Bone marrow (tissue), 2 donors: Measurements from ENCODE around the gene PLA2G5.
"Not testable (repeated sequence)": the region's sequence is repeated elsewhere in the genome, so short reads cannot be mapped to it uniquely, and the experiment has no call there.

ENCODE experiments used
- DNase-seq, 2 donors: peaks; one replicate each; lab custom pipeline; 2025; lab: John Stamatoyannopoulos, UW

PLA2G5 gene

DNA sequence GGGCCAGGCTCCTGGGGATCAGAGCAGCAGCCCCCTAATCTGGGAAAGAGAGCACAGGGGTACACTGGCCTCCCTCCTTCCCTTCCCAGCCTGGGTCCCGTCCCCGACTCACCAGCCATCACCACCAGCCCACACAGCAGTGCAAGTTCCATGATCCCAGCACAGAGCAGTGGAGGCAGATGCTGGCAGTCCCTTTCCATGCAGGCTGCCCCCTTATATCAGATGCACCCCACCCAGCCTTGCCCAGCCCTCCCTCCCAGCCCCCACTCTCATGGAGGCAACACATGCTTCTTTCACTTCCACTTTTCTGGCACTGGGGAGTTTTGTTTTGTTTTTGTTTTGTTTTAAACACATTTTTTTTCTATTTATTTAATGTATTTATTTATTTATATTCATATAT is 49.4 kb downstream of the PLA2G5 start, which contains the start of gene PLA2G2D:
PLA2G2D (minus strand) TSS at position 190 of the 400 bp plus-strand sequence; CDS start at position 152, 38 bp downstream.
- DNase-seq, result no peak

DNA sequence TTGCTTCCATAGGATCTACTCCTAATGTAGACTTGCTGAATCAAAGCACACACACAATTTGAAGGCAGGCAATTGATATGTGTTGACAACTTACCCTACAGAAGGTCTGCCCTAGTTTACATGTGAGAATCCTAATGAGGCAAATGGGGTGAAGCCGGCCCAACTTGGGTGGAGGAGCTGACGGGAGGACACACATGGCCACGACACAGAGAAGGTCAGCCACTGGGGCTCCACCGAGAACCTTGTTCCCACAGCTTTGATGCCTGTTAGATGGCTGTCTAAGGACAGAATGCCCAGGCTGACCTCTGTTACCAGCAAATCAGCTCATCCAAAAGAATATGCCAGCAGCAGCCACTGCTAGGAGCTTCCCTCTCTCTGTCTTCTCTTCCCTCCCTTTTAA is 50.8 kb downstream of the PLA2G5 start:
- no peak for DNase-seq

DNA sequence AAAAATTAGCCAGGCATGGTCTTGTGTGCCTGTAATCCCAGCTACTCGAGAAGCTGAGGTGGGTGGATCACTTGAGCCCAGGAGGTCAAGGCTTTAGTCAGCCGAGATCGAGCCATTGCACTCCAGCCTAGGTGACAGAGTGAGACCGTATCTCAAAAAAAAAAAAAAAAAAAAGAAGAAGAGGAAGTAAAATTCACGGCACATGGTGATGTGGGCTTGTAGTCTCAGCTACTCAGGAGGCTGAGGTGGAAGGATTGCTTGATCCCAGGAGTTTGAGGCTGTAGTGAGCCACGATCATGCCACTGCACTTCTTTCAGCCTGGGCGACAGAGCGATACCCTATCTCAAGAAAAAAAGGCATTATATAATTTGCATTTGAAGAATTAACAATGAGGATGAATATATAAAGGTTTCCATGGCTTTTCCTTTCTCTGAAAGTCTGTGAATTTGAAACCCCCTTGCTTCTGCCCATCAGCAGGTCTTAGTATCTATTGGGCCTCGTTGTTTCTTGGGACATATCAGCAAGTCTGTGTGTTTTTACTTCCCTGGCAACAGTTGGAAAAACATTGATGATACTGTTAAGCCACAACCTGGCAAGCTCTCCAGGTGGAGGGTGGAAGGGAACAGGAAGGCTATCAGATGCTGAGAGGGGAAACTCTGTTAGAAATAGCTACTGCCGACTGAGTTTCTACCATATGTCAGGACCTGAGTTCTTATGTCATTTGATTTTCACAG is 53.9 kb downstream of the PLA2G5 start:
- no peak for DNase-seq

DNA sequence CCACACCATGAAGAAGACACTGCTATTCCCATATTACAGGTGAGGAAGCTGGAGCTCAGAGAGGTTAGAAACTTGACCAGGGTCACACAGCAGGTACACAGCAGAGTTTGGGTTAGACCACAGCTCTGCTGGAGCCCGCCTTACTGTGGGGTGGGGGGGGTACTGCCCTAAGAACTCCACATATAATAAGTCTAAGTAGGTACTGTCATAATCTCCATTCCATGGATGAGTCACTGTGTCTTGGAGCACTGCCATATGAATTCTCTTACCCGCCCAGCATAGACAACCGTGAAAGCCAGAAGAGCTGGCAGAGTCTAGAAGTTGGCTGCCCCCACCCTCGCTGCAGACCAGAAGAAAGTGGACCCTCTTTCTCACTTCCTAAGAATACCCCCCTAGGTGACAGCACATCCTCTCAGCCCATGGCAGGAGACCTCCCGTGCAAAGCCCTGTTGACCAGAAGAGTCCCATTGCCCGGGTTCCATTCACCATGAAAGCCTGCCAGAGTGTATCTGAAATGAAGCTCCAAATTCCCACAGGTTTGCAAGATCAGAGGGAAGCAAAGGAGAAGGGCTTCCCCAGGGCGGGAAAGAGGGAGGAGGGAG is 54.6 kb downstream of the PLA2G5 start:
- no peak for DNase-seq

DNA sequence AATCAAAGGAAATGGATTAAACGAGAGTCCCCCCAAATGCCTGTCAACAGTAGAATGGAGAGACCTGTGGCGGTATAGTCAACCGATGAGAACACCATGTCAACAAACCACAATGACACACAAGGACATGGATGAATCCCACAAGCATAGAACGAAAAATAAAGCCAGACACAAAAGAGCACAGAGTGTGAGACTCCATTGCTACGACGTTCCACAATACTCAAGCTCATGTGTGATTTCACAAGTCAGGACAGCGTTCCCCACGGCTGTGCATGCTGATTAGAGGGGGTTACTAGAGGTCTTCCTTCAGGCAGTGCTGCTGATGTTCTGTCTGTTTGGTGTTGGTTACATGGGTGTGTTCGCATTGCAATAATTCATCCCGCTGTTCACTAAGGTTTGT is 55.1 kb downstream of the PLA2G5 start:
- DNase-seq, result no peak

DNA sequence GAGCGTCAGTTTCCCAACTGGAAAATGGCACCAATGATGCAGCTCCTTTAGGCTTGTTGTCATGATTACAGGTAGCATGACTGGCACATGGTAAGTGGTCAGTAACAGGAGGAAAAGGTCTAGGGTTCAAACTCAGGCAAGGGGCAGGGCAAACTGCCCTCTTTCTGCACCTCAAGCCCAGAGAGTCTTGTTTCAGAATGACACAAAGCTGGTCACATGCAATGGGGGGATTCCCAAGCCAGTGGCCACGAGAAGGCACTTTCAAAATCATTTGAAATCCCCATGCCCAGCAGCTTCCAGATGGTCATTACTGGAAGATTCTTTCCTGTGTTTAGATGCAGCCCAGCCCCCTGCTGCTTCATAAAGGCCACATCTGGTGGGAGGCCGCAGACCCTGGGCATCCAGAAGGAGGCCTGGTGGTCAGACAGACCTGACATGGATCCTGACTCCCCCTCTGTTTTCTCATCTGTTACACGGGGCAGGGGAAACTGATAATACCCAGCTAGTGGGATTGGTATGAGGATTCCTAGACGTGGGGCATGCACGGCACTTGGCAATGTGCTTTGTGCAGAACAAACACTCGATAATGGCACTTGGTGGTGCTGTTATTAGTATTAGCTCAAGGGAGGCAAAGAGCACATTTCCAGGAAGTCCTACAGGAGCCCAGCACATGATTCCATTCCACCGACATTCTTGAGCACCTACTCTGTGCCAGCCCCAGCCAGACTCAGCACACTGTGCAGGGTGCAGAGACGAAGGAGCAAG is 56.2 kb downstream of the PLA2G5 start:
- DNase-seq, result no peak

DNA sequence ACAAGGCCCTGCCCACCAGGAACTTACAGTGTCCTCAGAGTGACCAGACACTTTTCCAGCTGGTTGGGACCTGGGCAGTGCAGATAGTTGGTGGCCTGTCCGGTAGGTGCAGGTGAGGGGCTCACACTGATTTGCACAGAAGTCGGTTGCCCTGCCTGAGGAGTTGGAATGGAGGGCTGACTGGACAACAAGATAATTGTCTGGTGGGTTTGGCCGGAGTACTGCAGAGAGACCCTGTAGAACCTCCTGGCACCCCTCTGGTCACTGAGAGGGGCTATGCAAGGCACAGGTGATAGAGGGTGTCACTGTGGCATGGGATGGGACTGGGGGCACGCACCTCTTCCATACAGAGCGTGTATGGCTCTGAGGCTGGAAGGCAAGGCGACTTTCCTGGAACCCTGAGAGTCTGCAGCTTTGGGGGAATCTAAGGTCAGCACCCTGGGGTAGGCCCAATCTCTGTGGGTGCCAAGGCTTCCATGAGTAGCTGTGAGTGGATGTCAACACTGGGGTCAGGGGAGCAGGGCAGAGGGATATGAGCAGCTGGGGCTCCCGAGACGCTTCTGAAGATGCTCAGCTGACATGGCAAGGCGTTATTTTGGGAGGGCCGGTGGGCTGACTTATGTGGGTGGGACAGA is 56.9 kb downstream of the PLA2G5 start:
- DNase-seq, result no peak

DNA sequence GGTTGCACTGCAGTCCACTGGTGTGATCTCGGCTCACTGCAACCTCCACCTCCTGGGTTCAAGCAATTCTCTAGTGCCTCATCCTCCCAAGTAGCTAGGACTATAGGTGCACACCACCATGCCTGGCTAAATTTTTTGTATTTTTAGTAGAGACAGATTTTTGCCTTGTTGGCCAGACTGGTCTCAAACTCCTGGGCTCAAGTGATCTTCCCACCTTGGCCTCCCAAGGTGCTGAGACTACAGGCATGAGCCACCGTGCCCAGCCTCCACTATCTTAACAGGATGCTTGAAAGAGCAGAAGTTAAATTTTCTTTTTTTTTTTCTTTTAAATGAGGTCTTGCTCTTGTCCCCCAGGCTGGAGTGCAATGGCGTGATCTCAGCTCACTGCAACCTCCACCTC is 60.5 kb downstream of the PLA2G5 start:
- DNase-seq, result not testable (repeated sequence)

DNA sequence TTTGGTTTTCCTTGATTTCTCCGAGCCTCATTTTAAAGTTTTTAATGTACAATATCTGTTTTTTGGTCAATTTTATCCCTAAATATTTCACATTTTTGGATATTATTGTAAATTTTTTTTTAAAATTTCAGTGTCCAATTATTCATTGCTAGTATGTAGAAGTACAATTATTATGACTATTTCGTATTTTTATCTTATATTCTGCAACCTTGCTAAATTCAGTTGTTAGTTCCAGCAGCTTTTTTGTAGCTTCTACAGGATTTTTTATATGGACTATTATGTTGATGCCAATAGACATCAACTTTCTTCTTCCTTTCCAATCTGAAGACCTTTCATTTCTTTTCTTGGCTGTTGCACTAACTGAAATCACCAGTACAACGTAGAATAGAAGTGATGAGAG is 65.0 kb downstream of the PLA2G5 start:
- no peak for DNase-seq

DNA sequence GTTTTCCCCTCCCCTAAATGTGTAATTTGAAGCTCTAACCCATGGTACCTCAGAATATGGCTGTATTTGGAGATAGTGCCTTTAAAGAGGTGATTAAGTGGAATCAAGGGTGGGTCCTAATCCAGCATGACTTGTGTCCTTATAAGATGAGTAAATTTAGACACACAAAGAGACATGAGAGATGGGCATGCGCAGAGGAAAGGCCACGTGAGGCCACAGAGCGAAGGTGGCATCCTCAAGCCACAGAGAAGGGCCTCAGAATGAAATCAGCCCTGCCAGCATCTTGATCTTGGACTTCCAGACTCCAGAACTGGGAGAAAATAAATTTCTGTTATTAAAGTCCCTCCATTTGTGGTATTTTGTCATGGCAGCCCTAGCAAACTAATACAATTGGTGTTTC is 66.3 kb downstream of the PLA2G5 start:
- DNase-seq, result no peak

DNA sequence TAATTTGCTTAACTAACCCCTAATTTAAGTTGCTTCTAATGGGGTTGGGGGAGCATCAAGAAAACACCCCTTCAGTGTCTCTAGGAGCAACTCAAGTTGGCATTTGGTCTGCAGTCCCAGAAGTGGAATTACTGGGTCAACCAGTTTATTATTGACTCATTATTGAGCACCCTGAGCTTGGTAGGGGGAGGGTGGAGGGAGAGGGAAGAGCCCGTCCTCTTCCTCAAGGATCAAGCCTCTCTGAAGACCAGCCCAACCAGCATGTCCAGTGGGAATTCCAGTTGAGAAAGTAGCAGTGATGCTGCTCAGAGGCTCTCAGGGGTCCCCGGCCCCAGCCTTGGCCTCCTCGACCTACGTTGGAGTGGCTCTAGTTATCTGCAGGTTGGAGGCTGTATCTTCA is 67.1 kb downstream of the PLA2G5 start:
- DNase-seq, result no peak

DNA sequence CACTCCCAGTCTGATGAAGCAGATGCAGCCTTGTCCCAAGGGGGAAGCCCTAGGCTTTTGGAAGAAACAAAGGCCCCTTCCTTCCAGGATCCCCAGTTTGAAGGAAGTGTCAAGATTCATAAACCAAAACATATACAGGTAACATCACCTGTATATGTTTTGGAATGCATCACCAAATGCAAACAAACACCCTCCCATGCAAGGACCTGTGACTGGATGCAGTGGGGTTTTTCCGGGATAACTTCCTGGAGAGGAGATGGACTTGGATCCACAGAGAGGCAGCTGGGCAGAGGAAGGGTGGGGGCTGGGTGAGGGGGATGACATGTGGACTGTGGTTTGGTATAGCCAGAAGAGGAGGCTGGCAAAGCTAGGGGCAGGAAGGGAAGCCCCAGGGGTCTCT is 67.6 kb downstream of the PLA2G5 start:
- DNase-seq, result no peak

DNA sequence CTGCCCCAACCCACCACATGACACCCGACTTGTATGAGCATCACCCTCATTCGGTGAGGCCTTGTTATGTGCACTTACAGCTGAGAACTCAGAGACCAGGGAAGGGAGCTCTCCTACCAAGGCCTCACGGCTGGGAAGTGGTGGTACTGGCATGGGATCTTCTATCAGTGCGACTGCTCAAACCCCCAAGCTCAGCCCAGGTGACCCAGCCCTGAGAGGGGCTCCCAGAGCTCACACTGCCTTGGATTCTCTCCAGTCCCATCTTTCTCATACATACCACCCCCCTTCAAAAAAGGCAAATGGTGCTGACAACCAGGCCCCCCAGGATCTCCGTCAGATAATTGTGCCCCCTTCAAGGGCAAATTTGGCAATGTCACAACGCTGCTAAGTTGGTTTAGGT is 68.4 kb downstream of the PLA2G5 start:
- DNase-seq, result no peak

DNA sequence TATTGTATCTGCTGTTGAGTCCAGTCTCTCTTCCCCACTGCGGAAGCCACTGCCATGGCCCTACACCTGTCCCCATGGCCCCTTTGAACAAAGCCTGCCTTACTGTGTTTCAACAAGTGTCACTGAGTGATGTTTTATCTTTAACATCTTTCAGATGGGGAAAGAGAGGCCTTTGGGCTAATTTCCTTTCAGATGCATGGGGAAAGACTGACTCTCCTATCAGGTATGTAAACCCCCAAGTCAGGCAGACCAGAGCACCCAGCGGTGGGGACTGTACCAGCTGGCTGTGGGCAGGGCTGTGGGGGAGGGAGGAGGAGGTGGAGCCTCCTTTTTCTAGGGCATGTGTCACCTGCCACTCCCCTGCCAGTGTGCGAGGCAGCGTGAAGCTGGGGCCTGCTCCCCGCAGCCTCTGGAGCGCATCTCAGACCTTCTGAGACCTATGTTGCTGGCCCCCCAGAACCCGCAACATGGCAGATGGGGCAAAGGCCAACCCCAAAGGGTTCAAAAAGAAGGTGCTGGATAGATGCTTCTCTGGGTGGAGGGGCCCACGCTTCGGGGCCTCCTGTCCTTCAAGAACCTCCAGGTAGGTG is 69.1 kb downstream of the PLA2G5 start, which contains the start of gene PLA2G2F:
PLA2G2F (plus strand) TSS at position 363 of the 590 bp plus-strand sequence; CDS start at position 468, 105 bp downstream.
- DNase-seq, result no peak

DNA sequence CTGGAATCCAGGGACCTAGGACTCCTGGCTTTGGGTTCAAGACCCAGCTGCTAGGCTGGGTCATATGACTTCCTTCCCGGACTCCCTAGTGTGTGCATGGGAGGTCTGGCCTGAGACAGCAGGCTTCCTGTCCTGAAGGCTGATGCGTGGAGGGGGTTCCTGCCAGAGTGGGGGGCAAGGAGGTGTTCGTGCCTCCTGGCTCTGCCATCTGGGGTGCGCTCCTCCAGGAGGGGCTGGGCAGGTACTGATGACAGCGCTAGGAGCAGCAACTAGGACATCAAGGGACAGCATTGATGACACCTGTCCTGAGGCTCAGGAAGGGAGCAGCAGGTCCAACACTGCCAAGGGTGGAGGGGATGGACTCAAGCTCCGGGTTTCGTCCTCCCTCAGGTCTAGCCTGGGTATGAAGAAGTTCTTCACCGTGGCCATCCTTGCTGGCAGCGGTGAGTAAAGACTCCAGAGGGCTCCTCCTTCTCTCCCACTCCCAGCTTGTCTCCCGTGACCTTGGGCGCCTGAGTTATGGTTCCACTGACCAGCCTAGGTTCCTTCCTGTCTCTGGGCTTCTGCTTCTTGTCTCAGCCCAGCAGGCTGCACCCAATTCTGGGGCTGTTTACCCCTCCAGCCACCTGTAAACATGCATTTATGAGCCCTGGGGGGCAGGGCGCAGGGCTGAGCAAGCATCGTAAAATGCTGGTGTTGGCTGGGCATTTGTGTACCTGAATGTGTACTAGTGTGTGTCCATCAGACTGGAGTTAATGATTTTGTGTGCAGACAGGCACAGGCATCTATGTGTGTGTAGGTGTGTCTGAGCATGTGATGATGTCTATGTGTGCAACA is 70.0 kb downstream of the PLA2G5 start:
- DNase-seq, result no peak

DNA sequence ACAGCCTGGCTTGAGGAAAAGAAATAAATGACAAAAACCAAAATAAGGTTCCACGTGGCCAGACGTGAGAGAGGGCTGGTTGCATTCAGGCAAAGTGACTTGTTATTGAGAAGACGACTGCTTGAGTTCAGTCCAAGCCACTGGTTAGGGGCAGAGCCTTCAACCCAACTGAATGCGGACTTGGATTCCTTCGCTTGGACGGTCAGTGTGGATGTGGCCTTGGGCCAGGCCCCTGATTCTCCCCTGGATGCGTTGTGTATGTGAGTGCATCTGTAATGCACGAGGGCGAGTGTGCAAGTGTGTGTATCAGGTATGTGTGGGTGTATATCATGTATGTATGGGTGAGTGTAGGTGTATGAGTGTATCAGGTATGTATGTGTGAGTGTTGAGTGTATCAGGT is 71.0 kb downstream of the PLA2G5 start:
- DNase-seq, result no peak

DNA sequence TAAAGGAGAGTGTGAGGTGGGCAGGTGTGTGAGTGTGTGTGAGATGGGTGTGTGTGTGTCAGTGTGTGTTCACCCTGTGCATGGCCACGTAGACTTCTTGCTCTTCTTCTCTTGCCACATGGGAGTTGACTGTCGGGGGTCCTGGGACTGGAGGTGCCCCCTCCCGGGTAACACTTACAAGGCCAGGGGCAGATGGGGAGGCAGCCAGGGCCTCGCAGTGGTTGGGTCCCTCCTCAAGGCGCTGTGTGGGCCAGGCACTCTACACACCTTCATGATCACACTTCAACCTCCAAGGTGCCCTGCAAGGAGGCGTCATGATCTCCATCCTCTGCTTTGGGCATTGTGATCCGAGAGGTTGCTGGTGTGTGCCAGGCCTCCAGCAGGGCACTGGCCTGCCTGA is 71.5 kb downstream of the PLA2G5 start:
- DNase-seq, result no peak
